HG03442 (cell line): Measurements from ENCODE around the gene SH3GL2.

Experiments used
- ATAC-seq: cut with Tn5 transposase; IDR thresholded peaks from one replicate; pipeline ENCODE4 v1.9.1; 2021; ENCODE audit warnings: mild to moderate bottlenecking, moderate library complexity; ENCODE audit not compliant: unreplicated experiment

Gene SH3GL2

DNA sequence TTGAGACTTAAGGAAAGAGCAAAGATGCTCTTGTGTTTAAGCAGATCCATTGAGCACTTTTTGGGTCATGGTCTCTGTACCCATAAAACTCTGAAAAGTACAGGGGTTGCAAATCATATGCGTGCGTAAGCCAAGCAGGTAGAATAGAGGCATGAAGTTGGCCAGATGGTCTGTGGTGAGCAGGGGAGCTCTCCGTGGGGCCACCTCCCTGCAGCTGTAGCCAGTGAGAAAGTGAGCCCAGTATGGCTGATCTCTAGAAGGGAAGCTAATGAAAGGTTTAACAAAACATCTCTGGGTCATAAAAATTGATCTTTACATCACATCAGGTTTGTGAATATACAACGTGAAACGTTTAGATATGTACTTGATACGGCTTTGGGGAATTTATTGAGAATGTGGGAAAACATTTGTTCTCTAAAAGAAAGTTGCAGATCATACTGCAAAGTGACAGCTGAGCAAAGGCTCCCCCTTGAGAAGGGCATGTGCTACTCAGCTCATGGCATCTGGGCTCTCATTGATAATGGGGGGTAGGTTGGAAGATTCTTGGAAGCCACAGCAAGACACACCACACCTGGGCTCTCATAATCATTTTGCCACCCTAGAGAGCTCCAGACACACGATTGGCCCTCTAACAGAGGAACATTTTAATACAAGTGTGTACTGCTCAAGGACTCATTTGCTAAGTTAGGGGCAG is 30.6 kb downstream of the SH3GL2 start:
- ATAC-seq, result no peak

DNA sequence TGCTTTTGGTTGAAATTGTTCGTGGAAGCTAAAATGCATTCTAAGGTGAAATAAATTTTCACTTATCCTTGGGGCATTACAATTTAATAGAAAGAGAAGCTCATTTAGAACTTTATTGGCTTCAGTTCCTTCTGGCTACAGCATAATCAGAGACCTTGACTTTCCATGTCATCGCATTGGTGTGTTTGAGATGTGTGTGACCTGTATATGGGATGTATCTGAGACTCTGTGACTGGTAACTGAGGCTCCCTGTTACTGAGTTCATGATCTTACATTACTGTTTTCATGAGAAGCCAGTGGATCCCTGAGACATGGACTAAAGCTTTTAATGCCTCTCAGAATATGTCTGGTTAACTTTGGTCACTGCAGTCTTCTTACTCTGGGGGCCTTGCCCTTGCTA is 32.5 kb downstream of the SH3GL2 start:
- ATAC-seq, result no peak

DNA sequence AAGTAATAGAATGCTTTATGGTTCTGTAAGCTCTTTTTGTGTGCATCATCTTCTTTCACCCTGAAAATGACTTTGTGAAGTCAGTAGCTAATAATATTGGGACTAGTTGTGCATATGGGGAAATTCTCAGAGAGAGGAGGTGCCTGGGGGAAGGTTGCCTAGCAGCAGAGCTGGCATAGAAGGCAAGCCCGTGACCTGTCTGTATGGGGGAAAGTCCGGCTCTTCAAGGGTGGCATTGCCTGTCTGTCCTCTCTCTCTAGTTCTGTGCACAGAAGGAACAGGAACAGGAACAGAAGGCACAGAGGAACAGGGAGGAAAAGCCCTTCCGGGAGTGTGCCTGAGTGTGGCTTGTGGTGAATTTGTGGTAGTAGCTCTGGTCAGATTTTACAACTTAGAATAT is 33.1 kb downstream of the SH3GL2 start:
- no peak for ATAC-seq

DNA sequence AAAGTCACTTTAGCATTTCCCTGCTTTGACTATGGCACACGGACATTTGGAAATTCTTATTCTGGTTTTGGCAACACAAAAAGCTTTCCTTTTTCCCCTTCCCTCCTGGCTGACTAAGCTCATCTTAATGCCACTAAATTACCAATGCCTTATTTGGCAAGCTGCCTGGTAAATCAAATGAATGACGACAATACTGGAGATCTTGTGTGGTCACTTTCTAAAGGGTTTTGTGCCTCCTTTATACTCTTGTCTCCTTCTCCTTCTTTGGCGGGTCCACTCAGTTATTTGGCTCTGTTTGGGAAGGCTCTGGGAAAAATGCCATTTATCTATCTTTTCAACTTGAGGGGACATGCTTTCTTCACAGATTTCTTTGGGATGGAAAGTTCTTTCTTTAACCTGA is 34.9 kb downstream of the SH3GL2 start:
- ATAC-seq, result no peak

DNA sequence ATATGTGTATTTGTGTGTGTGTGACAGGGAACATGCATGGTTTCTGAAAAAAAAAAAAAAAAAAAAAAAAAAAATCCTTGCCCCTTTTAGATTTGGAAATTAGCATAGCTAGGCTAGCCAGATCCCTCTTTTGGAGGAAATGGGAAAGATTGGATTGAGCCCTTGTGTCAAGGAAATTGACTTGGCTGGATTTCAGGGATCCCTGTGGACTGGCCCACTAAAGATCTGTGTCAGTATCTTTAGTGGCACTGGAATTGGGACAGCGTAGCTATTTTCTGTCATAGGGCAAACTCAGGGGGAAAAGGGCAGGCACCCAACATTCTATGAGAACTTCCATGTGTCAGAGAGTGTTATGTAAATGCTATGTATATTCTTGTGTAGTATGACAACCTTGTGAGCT is 35.4 kb downstream of the SH3GL2 start:
- ATAC-seq, result no peak

DNA sequence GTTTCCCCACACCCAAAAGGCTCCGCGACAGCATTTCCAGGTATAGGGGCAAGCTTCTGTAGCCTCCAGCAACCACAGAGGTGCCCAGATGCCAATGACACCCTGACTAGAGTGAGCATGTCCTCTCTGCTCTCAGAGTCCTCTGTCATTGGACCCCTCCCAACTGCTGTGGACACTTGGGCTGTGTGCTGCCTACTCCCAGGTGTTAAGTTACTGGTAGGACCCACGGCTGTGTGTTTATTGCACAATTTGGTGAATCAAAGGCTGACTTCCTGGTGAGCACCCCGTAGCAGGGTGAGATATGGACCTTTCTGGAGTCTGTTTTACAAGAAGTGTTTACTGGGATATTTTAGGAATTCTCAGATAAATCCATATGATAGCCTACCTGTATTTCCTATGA is 36.0 kb downstream of the SH3GL2 start:
- no peak for ATAC-seq

DNA sequence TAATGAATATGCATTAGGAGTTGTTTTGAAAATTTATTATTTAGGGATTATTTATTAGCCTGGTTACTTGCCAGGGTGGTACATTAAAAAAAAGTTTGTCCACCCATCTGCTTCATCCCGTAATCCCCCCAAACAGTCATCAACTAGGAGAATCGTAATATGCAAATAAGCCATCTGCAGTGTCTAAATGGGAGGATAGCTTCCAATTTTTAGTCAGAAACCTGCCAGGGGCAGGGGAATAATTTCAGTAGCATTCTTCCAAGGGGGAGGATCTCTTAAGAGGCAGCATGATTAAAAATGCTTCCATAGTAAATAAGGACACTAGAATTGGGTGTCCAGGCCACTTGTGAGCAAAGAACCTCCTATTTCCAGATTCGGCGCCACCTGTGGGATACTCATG is 43.3 kb downstream of the SH3GL2 start:
- no peak for ATAC-seq

DNA sequence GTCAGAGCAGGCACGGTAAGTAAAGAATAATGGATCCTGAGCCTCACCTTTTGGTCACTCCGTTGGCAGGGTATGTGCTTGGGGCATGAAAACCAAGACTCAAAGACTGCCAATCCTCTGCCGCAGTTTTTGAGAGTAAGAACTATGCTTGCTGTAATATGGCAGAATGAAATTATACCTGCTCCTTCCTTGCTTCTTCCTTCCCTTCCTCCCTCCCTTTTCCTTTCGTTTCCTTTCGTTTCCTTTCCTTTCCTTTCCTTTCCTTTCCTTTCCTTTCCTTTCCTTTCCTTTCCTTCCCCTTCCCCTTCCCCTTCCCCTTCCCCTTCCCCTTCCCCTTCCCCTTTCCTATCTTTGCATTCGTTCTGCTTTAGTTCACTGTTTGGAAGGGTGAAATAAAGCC is 43.9 kb downstream of the SH3GL2 start:
- ATAC-seq, result no peak

DNA sequence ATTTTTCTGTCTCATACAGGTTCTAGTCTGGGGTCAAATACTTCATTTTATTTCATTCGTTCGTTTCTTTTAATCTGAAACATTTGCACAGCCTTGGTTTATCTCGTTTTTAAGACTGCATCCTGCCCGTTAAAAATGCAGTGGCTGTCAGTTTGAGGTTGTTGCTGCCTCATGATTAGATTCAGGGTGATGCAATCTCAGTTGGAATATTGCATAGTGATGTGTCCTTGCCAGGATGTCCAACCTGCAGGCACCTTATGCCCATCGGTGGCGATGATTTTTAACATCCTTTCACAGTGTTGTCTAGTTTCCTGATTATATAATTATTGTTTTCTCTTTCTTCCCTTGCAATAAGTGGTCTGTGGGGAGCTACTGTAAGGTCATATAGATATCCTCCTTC is 45.1 kb downstream of the SH3GL2 start:
- no peak for ATAC-seq

DNA sequence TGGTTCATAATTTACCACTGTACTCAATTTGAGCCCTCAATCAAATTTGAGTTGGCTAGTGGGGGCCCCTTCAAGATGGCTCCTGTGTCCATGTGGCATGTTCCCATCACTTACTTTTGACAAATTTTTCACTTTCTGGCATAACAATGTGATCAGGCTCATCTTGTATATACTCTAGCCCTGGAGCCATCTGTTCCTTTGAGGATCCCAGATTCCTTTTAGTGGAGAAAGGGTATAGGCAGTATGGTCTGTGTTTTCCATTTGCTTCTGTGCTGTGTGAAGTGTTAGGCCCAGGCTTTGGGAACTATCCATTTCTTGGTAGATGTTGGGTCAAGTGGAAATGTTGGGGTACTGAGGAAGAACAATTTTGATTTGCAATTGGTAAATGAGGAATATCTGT is 45.7 kb downstream of the SH3GL2 start:
- ATAC-seq, result no peak

DNA sequence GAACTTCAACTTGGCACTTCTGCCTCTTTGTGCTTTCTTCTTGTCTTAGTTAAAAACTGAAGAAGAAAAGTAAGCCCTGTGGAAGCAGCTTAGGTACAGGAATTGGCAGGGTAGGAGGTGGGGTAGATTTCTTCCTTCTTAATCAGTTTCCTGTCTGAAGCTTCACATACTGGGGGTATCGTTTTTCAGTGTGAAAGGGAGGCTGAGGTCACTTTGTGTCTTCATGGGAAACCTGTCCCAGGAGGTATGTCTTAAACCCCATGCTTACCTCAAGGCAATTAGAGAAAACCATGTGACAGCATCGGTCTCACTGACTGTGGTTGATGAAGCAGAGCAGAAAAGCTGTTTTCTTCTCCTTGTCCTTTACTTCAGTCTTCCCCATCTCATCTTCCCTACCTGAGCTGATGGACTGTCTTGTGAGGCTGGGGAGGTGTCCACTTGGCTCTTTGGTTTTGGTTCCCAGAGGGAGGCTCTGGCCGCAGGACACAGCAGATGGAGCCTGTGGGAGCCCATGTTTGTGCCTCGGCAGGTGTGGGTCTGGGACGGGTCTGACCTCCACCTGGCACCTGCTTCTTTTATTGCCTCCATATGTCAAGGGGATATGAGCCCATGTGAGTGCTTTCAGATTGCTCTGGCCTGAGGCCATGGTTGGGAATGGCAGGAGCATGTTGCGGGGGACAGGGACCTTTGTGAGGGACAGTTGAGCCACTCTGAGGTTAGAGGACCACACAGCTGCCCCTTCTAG is 47.0 kb downstream of the SH3GL2 start:
- ATAC-seq, result no peak

DNA sequence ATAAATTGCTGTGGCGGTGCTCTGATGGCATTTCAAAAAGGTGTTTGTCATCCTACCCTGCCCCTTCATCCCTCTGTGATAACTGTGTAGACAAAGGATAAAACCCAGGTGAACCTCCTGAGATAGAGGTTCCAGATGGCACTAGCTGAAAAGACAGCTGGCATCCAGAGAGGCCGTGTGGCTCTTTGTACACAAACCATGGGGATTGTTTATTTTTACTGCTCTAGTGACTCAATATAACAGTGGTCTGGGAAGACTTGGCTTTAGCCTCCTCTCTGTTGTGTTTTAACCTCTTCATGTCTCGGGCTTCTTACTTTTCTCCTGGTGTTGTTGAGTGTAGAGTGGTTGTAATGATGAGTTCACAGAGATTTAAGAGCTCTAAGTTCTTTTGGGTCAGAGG is 48.8 kb downstream of the SH3GL2 start:
- ATAC-seq, result no peak

DNA sequence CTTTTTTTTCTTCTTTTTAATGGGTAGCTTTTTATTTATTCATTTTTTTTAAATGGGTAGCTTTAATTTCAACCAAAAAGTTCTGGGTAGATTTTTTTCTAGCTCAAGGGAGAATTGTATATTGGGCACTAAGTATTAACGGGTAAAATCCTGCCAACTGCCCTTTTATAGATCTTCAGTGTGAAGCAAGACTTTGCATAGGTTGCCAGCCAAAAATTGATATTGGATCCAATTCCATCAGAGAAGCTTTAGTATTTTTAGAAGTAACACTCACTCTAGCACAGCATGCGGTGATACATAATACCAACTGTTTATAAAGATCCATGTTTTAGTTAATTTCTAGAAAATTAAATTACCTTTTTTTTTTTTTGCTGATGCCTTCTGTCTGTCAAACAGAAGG is 49.8 kb downstream of the SH3GL2 start:
- ATAC-seq, result no peak

DNA sequence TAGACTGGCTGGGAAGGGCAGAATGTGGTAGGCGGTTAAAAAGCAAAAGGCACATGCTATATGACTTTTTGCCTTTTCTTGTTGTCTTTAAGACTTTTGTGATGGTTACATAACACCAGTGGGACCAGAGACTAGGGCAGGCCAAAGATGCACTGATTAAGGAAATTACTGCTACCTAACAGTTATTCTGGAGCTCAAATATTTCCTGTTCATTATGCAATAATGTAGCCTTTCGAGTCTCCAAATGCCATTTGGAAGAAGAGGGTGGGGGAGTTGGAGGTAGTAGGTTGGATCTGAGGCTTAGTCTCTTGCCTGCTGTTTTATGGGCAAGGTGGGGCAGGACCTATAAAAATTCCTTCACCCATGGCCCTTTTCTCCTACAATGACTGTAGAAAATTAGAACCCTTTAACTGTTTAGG is 51.7 kb downstream of the SH3GL2 start:
- no peak for ATAC-seq

DNA sequence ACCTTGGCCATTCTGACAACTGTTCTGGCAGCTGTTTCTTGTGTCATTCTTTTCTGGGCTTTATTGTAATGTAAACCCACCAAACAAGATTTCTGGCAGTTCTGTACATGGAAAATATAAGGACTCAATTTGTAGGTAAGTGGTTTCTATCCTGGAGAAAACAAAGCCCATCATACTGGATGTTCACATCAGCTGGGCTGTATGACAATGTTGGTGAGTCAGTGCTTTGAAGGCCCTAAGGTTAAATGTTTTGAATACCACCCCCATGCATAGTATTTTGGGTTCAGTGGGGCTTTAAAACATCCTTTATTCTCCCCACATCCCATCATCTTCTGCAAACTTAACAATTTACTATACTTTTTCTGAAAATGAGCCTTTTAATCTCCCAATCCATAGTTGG is 52.5 kb downstream of the SH3GL2 start:
- no peak for ATAC-seq

DNA sequence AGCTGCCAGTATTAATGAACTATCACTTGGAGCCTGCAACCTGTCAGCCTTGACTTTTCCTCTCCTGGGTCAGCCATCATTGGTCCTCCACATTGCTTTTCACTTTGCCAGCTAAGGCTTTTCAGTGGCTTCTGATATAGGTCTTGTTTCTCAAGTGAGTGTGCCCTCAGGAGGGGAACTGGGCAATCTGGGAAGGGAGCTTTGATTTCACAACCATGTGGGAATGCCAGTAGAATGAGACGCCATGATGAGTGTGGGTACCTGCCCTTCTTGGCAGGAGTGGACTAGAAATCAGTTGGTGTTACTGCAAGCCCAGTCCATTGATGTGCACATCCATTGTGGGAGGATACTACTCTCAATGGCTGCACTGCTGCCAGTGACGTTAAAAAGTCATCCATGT is 54.1 kb downstream of the SH3GL2 start:
- ATAC-seq, result no peak

DNA sequence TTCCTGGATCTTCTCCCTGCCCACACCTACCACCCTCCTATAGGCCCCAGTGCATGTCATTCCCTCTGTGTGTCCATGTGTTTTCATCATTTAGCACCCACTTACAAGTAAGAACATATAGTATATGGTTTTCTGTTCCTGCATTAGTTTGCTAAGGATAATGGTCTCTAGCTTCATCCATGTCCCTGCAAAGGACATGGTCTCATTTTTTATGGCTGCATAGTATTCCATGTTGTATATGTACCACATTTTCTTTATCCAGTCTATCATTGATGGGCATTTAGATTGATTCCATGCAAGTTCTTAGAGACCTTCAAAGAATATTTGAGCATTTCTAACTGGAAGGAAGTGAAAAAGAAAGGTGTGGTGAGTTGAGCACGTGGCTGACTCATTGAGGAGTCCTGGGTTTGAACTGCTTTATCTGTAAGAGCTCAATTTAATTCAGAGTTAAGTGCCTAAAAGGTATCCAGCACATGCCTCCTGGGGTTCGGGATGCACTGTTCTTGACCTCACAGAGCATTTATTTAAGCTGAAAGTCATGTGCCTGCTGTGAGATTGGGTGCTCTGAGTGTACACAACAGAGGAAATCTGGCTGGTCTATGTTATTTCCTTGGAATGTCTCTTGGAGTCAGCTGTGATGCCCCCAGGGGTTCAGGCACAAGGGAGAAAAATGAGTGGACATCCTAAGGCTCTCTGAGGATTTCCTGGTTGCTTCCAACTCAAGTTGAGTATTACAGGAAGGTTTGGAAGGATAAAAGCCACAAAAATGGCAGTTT is 56.4 kb downstream of the SH3GL2 start:
- no peak for ATAC-seq

DNA sequence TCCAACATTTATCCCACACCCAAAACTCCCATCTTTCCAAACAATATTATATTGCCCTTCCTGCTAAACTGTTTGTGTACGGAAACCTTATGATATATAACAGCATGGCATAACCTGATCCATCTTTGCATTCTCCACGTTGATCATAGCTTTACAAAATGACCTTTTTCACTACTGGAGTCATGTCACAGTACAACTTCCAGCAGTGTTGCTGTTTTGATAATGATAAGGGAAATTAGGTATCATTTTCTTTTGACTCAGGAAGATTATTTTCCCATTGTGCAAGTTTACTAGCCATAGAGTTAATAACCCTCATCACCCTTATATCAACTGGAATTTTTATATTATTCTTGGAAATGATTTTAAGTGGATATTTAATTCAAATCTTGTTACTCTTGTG is 57.5 kb downstream of the SH3GL2 start:
- no peak for ATAC-seq

DNA sequence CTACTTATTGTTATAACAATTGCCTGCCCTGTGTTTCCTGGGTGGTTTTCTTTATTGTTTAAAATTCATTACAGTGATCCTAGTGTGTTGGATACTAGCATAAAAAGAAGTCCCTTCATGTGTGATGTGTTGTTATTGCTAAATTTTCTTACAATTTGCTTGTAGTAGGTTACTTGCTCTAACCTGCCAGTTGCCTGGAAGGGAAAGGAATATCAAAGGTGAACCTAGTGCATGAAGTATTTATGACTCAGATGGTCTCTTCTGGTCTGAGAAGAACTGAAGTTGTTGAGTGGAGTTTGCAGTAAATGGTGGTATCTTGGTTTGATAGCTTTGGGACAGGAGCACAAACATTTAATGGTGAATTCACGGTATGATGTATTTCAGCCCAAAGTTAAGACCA is 58.0 kb downstream of the SH3GL2 start:
- no peak for ATAC-seq

DNA sequence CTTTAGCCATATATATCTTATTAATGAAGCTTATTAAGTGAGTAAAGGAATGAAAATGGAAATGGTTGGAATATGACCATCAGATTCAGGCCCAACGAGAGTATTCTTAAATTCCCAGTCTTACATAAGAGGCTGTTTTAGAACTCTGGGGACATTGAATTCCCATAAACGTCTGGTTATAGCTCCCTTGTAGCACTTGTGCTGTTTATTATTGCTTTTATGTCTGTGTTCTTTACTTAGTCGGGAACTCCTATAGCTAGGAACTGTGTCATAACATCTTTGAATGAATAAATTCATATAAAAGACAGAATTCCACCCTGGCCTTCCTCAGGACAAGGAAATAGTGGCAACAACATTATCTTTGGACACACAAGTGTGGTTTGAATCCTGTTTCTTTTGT is 58.4 kb downstream of the SH3GL2 start:
- no peak for ATAC-seq

DNA sequence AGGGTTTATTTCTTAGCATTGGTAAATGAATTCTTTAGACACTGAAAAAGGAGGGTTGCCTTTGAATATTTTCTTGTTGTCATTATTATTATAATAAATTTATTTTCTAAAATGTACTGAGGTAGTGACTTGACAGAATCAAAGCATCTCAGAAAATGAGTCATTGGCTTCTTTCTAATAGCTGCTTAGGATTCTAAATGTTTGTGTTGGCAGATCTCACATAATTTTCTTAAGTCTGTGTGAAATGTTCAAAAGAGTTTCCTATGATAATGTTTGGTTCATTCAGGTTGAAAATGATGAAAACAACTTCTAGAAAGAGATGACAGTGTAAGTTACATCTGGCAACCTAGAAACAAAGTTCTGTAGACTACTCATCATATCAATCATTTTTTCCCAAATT is 69.7 kb downstream of the SH3GL2 start:
- ATAC-seq, result no peak

DNA sequence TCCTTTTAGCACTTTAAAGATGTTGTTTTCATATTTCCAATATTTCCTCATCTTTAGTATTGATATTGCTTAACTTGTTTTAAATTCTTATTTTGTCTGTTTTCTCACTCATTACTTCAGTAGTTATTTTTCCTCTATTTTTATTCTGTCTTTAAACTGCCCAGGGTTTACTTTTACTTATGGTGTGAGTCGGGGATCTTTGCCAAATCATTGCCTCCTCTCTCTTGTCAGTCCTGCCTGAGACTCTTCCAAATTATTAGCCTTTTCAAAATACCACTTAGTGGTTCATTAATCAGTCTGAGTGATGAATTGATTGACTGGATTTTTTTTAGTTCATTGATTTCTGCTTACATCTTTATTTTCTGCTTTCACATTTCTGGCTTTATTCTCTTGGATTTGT is 72.9 kb downstream of the SH3GL2 start:
- no peak for ATAC-seq
